Sigmoid colon (tissue), 7 donors: ENCODE measurements around the gene SEMA7A. TPM values are rescaled to one million over a fixed set of nuclear protein-coding genes. Genes with fewer than 3 reads are reported as not detected.

Experiments used
- DNase-seq: peaks from one replicate; pipeline ENCODE4 v3.0.0-alpha.2; 2019
- H3K27ac ChIP-seq, 4 donors: fragments of 200-600 bp; sonication (generic); one replicate each; pipeline ENCODE4 v1.5.1; 2016 to 2019; ENCODE audit warnings: mild to moderate bottlenecking in 1 of 4
- H3K27me3 ChIP-seq, 3 donors: fragments of 200-600 bp; sonication (generic); one replicate each; pipeline ENCODE4 v1.5.1; 2019; ENCODE audit warnings: mild to moderate bottlenecking in 1 of 3
- H3K36me3 ChIP-seq, 4 donors: fragments of 200-600 bp; sonication (generic); one replicate each; pipeline ENCODE4 v1.5.1; 2016 to 2019
- H3K4me1 ChIP-seq, 4 donors: fragments of 200-600 bp; sonication (generic); one replicate each; pipeline ENCODE4 v1.5.1; 2017 to 2019
- H3K4me3 ChIP-seq, 4 donors: fragments of 200-600 bp; sonication (generic); one replicate each; pipeline ENCODE4 v1.5.1; 2017 to 2019; ENCODE audit warnings: mild to moderate bottlenecking in 2 of 4, moderate library complexity in 1 of 4
- H3K9me3 ChIP-seq, 4 donors: fragments of 200-600 bp in 3 of 4; sonication (generic) in 3 of 4; one replicate each; pipeline versions ENCODE4 v1.5.1 to v1.6.1; 2013 to 2019
- EP300 ChIP-seq, 4 donors: sonication (generic); formaldehyde crosslinking; IDR thresholded peaks; one replicate each; pipeline ENCODE4 v1.6.1; 2017; ENCODE audit warnings: antibody characterized with exemption in 4 of 4
- POLR2A ChIP-seq, 2 donors: fragments of 450-650 bp; IDR thresholded peaks; one replicate each; pipeline ENCODE4 v1.6.1; 2016; ENCODE audit warnings: antibody characterized with exemption in 2 of 2, mild to moderate bottlenecking in 2 of 2, moderate library complexity in 2 of 2
- POLR2AphosphoS5 ChIP-seq, 4 donors: sonication (generic); formaldehyde crosslinking; IDR thresholded peaks; one replicate each; pipeline ENCODE4 v1.6.1; 2017; ENCODE audit warnings: antibody characterized with exemption in 4 of 4
- WGBS, 2 donors: extraction: QIAGEN DNeasy Blood & Tissue Kit; methylation state at CpG; one replicate each; pipeline ENCODE4 v1.1.7; 2013; 5-methylcytosine and 5-hydroxymethylcytosine counted together
- intact Hi-C: fragments of 100-400 bp; cut with DNase I; formaldehyde crosslinking; loops from one replicate; pipeline ENCODE4 v1.15.1; 2023
- polyA plus RNA-seq, 3 donors: library from polyadenylated mRNA; stranded (reverse); fragments of 200-250 nt; gene quantifications; one replicate each; pipeline ENCODE4 v1.2.3, GENCODE V29; 2013
- total RNA-seq, 4 donors: library from RNA; depleted of rRNA; stranded (reverse); fragments of >200 nt; gene quantifications; one replicate each; pipeline ENCODE4 v1.1.0, GENCODE V29; 2016
- TF ChIP-seq, protein P1 (sequence below), 4 experiments: fragments of 450-650 bp in 3 of 4; fragments of 200-600 bp in 1 of 4; IDR thresholded peaks; one replicate each; pipeline ENCODE4 v1.5.1; 2016 to 2019; ENCODE audit warnings: antibody characterized with exemption in 4 of 4, mild to moderate bottlenecking in 3 of 4, moderate library complexity in 2 of 4
- donor health status: healthy with polysubstance abuse.
- donor health status: Bipolar disorder and iron deficiency.
- donor health status: healthy.

The SEMA7A gene
- total and polyA plus RNA-seq, 7 donors: 0.28 to 9.8 (median 1.2) TPM; not detected in 1

DNA sequence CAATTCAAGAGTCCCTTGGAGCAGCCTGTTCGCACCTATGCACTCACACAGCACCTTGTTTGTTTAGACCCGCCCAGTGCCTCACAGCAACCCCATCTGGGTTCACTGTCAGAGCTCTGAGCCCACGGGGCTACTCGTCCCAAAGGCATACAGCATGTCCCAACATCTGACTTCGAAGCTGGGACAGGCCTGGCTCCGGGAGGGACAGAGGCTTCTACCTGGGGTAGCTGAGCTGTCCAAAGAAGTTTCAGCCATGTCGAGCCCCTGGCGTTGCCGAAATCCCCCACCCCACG, 37.7 kb downstream of the SEMA7A start:
- Histone ChIP-seq H3K4me3 (no peak overlapping the region), H3K4me1 (no peaks in the 10 kb centered on the region)
- 73% methylated on average over 10 of the region's 10 CpGs for WGBS, 2 donors

GRCh38 chr15:74395319-74396145, 38.2 kb downstream of the SEMA7A start:
- WGBS, 2 donors: 87 to 91% methylated on average over 17 of the region's 17 CpGs
- TF ChIP-seq, protein P1, sequence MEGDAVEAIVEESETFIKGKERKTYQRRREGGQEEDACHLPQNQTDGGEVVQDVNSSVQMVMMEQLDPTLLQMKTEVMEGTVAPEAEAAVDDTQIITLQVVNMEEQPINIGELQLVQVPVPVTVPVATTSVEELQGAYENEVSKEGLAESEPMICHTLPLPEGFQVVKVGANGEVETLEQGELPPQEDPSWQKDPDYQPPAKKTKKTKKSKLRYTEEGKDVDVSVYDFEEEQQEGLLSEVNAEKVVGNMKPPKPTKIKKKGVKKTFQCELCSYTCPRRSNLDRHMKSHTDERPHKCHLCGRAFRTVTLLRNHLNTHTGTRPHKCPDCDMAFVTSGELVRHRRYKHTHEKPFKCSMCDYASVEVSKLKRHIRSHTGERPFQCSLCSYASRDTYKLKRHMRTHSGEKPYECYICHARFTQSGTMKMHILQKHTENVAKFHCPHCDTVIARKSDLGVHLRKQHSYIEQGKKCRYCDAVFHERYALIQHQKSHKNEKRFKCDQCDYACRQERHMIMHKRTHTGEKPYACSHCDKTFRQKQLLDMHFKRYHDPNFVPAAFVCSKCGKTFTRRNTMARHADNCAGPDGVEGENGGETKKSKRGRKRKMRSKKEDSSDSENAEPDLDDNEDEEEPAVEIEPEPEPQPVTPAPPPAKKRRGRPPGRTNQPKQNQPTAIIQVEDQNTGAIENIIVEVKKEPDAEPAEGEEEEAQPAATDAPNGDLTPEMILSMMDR (IDR thresholded peaks at IDR 0.05): no peak
- TF ChIP-seq POLR2A (IDR thresholded peaks at IDR 0.05) (no peak), EP300 (IDR thresholded peaks at IDR 0.05) (no peak), POLR2AphosphoS5 (IDR thresholded peaks at IDR 0.05) (no peak)
- no peak for DNase-seq
- Histone ChIP-seq H3K27me3 (peaks cover 0 to 10% (median 0%) of the 10 kb centered on the region in 3 donors), H3K27ac (no peak overlapping the region), H3K36me3 (no peaks in the 10 kb centered on the region), H3K4me3 (no peak overlapping the region), H3K4me1 (no peaks in the 10 kb centered on the region), H3K9me3 (no peaks in the 10 kb centered on the region)
- intact Hi-C loops: no loop called here

More for the DNA sequence above, 37.7 kb downstream of the SEMA7A start:
- Histone ChIP-seq H3K36me3 (no peaks in the 10 kb centered on the region), H3K27ac (no peak overlapping the region), H3K9me3 (no peaks in the 10 kb centered on the region), H3K27me3 (peaks cover 0 to 16% (median 0%) of the 10 kb centered on the region in 3 donors)
- no peak for DNase-seq
- intact Hi-C loops: no loop called here
- TF ChIP-seq, protein P1 (IDR thresholded peaks at IDR 0.05): no peak
- TF ChIP-seq POLR2AphosphoS5 (IDR thresholded peaks at IDR 0.05): no peak
- no peak for TF ChIP-seq POLR2A (IDR thresholded peaks at IDR 0.05)
- no peak for TF ChIP-seq EP300 (IDR thresholded peaks at IDR 0.05)

- Histone ChIP-seq H3K9me3 (no peaks in the 10 kb centered on the region), H3K4me1 (no peaks in the 10 kb centered on the region), H3K27me3 (no peaks in the 10 kb centered on the region), H3K27ac (no peak overlapping the region), H3K4me3 (no peak overlapping the region), H3K36me3 (no peaks in the 10 kb centered on the region)
- no peak for DNase-seq
- 86 to 88% methylated on average over 11 of the region's 11 CpGs for WGBS, 2 donors
- TF ChIP-seq POLR2A (IDR thresholded peaks at IDR 0.05) (no peak), EP300 (IDR thresholded peaks at IDR 0.05) (no peak), POLR2AphosphoS5 (IDR thresholded peaks at IDR 0.05) (no peak)
- TF ChIP-seq, protein P1 (IDR thresholded peaks at IDR 0.05): no peak
- intact Hi-C loops: no loop called here
Measured at GRCh38 chr15:74394090-74394846, 39.5 kb downstream of the SEMA7A start.

GRCh38 chr15:74393423-74393822, 40.3 kb downstream of the SEMA7A start:
- TF ChIP-seq EP300 (IDR thresholded peaks at IDR 0.05): no peak
- TF ChIP-seq, protein P1 (IDR thresholded peaks at IDR 0.05): no peak
- TF ChIP-seq POLR2AphosphoS5 (IDR thresholded peaks at IDR 0.05): no peak
- no peak for TF ChIP-seq POLR2A (IDR thresholded peaks at IDR 0.05)
- 55 to 87% methylated on average over 13 of the region's 13 CpGs for WGBS, 2 donors

More at GRCh38 chr15:74393423-74393822, 40.3 kb downstream of the SEMA7A start:
- no peaks in the 10 kb centered on the region for H3K9me3 ChIP-seq
- intact Hi-C loops: no loop called here
- no peaks in the 10 kb centered on the region for H3K27me3 ChIP-seq
- H3K4me1 ChIP-seq: no peaks in the 10 kb centered on the region
- no peaks in the 10 kb centered on the region for H3K36me3 ChIP-seq
- no peak overlapping the region for H3K27ac ChIP-seq
- no peak for DNase-seq
- no peak overlapping the region for H3K4me3 ChIP-seq
